ENCODE data around the gene SCFD2. TPM values are rescaled to one million over a fixed set of nuclear protein-coding genes. Genes with fewer than 3 reads are reported as not detected.

Gene SCFD2
- polyA plus RNA-seq, 1 of the 3 experiments (the other 2 are of a cell fraction), result 14.1 TPM

DNA sequence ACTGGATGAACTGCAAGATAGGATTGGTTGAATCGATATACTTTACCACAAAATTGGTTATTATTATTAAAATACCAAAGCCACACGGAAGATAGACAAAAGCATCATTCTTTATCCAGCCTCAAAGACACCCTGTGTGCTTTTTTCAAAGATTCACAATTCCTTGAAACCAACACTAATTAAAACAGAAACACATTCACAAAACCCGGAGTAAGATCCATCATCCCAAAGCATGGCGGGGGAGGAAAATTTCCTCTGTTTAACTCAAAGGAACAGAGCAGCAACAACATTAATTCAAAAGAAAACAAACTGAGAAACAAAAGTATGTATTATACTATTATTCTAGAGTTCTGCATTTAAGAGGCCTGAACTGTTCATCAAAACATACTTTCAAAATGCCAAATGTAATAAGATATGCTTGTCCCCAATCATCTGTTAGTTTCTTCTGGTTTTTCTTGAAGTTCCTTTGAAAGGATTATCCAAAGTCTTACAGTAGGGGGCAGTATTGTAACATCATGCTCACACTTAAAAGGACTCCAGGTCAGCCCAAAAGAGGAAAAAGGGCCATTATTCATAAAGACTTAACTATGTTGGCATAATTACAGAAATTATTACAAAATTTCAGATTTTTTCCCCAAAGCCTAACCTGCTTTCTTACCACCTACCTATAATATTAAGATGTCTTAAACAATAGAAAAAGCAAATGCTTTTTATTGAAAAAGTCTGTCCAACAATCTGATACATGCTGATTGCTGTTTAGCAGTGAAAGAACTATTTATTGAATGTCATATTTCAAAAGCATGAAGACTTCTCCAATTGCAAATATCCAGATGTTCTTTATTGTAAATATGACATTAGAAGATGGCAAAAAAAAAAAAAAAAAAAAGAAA is 168.7 kb downstream of the SCFD2 start (continued):
- TF ChIP-seq YY1 (IDR thresholded peaks at IDR 0.05; ENCODE audit: low read depth), result no peak
- no peak for TF ChIP-seq FOXJ3 (CRISPR knock-in tag; IDR thresholded peaks at IDR 0.05)
- no peak for TF ChIP-seq GABPA (IDR thresholded peaks at IDR 0.05; ENCODE audit: low read depth)
- no peak for TF ChIP-seq MXI1 (IDR thresholded peaks at IDR 0.05; ENCODE audit: low read depth, low read length)
- TF ChIP-seq RCOR1 (IDR thresholded peaks at IDR 0.05; ENCODE audit: low read length), result no peak
- peak; percentile 32 for TF ChIP-seq CHD2 (IDR thresholded peaks at IDR 0.05; ENCODE audit: low read length, partially characterized antibody)
- no peak for TF ChIP-seq FOXM1 (IDR thresholded peaks at IDR 0.05; ENCODE audit: low read depth)
- no peak for TF ChIP-seq MEF2A (IDR thresholded peaks at IDR 0.05; ENCODE audit: borderline replicate concordance, low read depth)
- TF ChIP-seq RXRA (IDR thresholded peaks at IDR 0.05; ENCODE audit: borderline replicate concordance, low read depth), result no peak
- TF ChIP-seq TCF12 (IDR thresholded peaks at IDR 0.05), result no peak; the same call in 1 of the 2 replicates
- TF ChIP-seq TEAD4 (IDR thresholded peaks at IDR 0.05; ENCODE audit: borderline replicate concordance, insufficient read depth), result no peak
- TF ChIP-seq RAD21 (IDR thresholded peaks at IDR 0.05; ENCODE audit: low read length), result peak; percentile 91
- TF ChIP-seq RFX5 (IDR thresholded peaks at IDR 0.05; ENCODE audit: low read length), result no peak
- TF ChIP-seq, protein P1, sequence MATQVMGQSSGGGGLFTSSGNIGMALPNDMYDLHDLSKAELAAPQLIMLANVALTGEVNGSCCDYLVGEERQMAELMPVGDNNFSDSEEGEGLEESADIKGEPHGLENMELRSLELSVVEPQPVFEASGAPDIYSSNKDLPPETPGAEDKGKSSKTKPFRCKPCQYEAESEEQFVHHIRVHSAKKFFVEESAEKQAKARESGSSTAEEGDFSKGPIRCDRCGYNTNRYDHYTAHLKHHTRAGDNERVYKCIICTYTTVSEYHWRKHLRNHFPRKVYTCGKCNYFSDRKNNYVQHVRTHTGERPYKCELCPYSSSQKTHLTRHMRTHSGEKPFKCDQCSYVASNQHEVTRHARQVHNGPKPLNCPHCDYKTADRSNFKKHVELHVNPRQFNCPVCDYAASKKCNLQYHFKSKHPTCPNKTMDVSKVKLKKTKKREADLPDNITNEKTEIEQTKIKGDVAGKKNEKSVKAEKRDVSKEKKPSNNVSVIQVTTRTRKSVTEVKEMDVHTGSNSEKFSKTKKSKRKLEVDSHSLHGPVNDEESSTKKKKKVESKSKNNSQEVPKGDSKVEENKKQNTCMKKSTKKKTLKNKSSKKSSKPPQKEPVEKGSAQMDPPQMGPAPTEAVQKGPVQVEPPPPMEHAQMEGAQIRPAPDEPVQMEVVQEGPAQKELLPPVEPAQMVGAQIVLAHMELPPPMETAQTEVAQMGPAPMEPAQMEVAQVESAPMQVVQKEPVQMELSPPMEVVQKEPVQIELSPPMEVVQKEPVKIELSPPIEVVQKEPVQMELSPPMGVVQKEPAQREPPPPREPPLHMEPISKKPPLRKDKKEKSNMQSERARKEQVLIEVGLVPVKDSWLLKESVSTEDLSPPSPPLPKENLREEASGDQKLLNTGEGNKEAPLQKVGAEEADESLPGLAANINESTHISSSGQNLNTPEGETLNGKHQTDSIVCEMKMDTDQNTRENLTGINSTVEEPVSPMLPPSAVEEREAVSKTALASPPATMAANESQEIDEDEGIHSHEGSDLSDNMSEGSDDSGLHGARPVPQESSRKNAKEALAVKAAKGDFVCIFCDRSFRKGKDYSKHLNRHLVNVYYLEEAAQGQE (IDR thresholded peaks at IDR 0.05; ENCODE audit: low read depth, low read length), result no peak
- no peak for TF ChIP-seq ELF1 (IDR thresholded peaks at IDR 0.05)
- TF ChIP-seq EP300 (IDR thresholded peaks at IDR 0.05; ENCODE audit: borderline replicate concordance in 1 of 2, low read depth in 1 of 2, low read length in 1 of 2), result no peak
- TF ChIP-seq FOSL2 (IDR thresholded peaks at IDR 0.05; ENCODE audit: borderline replicate concordance, low read depth), result no peak
